Hepatic stellate cell (primary cell): ENCODE measurements around the gene PTPRD.
A peak's percentile ranks its signal among the peaks of the same experiment; 100 is the strongest.
"Not testable (repeated sequence)": the region's sequence is repeated elsewhere in the genome, so short reads cannot be mapped to it uniquely, and the experiment has no call there.

Experiments used
- DNase-seq: peaks from one replicate; pipeline ENCODE4 v3.0.0; 2011; ENCODE audit warnings: low spot score

PTPRD gene

DNA sequence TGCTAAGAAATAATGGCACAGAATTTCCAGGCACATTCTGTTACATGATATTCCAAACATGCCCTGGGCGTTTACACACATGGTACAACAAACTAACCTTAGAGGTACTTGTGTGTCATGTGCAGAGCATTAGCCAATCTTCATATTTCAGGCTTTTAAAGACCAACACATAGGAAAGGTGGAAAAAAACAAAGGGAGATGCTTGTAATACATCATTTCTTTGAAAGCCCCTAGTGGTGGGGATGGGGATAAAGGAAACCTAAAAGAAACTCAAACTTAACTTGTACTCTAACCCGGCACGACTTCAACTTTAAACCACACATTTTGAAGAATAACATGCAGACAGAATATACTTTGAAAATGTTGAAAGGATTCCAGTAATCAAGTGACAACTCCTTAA is 133.6 kb downstream of the PTPRD start:
- DNase-seq = no peak

- not testable (repeated sequence) for DNase-seq
These were observed 163.6 kb downstream of the PTPRD start for GRCh38 chr9:10449201-10449617.

- DNase-seq = no peak
These were observed 165.8 kb downstream of the PTPRD start for GRCh38 chr9:10447036-10447435.

- no peak for DNase-seq
These were observed 169.0 kb downstream of the PTPRD start for GRCh38 chr9:10443868-10444204.

DNA sequence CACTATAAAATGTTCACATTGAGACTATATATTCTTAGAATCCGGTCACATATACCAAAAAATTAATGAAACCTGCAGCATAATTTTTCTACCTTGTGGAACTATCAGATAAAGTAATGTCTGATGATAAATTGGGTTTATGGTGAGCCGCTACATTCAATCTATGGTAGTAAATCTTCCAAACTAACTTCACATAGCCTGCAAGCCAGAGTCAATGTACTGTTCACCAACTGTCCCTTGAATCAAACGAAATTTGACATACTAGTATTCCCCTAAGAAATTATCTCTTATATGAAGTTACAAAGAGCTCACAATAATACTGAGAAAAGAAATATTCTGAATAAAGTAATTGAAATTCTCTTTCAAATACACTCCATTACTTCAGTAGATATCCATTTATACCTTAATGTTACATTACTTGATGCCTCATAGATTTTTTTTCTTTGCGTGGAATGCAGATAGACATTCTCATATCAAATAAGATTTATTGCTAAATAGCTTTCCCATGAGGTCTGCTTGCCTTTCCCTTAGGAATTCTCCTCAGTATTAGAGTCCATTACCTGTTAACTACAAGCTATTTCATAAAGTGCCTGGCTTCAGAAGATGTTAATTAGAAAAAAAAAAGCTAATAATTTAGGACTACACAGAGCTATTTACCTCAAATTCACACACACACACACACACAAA is 169.5 kb downstream of the PTPRD start:
- DNase-seq = no peak

DNA sequence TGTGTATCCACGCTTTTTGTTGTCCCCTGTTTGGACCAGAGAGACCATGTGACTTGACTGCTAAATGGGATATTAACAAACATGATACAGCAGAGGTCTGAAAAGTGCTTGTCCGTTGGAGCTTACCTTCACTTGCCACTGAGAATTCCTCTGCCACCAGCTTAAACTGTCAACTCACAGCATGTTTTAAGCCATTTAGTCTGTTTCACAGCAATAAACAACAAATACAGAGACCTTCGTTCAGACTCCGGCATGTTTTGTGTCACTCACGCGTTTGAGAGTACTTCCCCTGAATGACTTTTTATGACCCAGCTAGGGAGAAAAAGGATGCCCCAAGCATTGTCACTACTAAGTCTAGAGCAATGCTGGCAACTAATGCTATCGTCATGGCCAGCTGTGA is 173.8 kb downstream of the PTPRD start:
- no peak for DNase-seq

GRCh38 chr9:10436756-10437155 is 176.0 kb downstream of the PTPRD start:
- DNase-seq = no peak

DNA sequence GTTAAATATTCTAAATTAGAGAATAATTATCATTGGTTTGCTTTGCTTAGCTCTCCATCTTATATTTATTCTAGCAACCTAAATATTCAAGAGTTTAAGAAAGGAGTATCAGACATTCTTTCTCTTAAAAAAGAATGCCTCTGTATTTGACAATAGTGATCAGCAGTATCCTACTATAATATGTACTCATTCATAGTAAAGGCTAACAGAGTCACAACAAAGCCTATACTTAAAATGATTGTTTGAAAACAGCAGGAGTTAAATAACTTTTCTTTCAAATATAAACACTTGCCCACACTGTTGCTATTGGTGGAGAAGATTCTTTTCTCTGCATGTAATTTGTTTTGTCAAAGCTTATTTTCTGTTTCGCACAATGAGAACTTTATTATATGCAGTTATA is 178.4 kb downstream of the PTPRD start:
- no peak for DNase-seq

DNA sequence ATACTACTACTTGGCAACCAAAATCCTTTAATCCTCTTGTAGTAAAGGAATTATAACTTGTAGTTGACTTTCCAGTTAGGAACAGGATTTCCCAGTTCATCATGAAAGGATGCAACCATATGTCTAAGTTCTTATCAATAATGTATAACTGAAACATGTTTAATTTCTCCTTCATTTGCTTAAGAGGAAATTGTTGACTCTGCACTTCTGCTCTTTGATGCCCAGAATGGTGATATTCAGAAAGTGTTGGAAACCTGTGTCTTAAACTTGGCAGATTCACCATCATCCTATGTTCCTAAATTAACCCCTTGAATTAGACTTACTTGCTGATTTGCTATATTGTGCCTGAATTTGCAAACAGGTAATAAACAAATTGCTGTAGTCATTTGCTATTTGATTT is 201.5 kb downstream of the PTPRD start:
- DNase-seq = no peak

- DNase-seq = no peak
These were observed 209.5 kb downstream of the PTPRD start for GRCh38 chr9:10403283-10403682.

DNA sequence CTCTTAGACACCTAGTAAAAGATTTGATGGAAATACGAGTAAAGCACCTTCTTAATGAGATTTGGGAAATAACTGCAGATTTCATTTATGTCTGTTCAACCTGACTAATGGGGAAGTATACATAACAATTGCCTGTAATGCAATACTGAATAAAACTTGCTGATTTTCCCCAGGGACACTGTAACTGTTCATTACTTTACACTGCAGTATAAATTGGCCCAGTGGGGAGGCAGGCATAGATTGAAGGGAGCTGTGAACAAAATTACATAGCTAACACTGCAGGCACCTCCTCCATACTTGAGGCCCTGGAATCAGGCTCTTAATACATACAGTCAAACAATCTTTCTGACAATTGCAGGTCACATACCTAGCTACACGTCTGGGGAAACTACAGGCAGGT is 216.2 kb downstream of the PTPRD start:
- no peak for DNase-seq

DNA sequence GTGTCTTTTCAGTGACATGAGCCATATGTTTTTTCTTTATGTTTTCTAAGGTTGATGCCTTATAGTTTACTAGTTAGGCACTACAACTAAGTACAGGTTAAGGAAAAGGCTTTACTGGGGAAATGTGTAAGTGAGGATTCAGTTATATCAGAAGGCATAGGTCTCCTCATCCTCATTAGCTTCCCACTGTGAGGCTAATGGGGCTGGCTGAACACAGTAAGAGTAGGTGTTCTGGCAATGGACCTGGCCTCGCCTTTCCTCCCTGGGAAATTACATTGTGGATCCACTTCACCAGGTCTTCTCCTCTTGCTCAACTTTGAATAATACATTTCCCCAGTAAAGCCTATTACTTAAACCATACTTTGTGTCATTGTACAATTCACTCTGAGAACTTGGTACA is 225.5 kb downstream of the PTPRD start:
- DNase-seq = no peak

- DNase-seq = no peak
These were observed 241.0 kb downstream of the PTPRD start for GRCh38 chr9:10371824-10372223.

GRCh38 chr9:10366171-10366779 is 246.5 kb downstream of the PTPRD start:
- peak; percentile 4 for DNase-seq

GRCh38 chr9:10354591-10354990 is 258.2 kb downstream of the PTPRD start:
- DNase-seq = no peak

DNA sequence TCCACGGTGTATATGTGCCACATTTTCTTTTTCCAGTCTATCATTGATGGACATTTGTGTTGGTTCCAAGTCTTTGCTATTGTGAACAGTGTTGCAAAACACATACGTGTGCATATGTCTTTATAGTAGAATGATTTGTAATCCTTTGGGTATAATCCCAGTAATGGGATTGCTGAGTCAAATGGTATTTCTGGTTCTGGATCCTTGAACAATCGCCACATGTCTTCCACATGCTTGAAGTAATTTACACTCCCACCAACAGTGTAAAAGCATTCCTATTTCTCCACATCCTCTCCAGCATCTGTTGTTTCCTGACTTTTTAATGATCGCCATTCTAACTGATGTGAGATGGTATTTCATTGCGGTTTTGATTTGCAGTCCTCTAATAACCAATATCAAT is 267.2 kb downstream of the PTPRD start:
- not testable (repeated sequence) for DNase-seq

GRCh38 chr9:10341057-10341456 is 271.7 kb downstream of the PTPRD start:
- no peak for DNase-seq

DNA sequence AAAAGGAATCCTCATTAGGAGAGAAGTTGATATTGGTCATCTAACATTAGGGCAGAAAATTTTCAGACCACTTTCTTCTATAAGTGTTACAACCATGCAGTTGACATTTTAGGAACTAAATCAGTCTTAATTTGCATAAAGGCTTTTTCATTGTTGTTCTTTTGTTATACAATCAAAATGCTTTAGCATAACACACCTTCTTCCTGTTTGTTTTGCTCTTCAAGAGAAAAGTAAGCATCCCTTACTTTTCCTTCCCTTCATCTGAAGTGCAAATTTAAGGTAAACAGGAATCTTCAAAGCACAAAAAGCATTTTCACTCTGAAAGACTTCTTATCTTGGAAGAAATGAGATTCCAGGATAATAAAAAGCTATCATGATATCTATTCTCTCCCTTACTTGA is 273.6 kb downstream of the PTPRD start:
- DNase-seq = no peak

DNA sequence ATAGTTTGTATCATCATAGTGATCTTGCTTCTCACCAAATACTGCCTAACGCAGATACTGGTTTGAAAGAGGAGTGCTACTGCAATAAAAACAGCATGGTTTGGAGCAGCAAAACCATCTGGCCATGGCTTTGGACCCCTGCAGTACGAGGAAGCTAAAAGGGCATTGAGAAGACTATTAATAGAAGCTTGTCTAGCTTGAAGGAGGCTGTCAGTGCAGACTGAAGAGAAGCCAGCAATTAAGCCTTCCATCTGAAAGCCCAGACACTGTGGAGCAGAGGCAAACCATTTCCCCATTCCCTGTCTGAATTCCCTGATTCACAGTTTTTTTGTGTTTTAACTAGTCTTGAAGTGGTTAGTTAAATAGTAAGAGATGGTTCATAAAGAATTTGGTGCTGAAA is 281.6 kb downstream of the PTPRD start:
- no peak for DNase-seq

DNA sequence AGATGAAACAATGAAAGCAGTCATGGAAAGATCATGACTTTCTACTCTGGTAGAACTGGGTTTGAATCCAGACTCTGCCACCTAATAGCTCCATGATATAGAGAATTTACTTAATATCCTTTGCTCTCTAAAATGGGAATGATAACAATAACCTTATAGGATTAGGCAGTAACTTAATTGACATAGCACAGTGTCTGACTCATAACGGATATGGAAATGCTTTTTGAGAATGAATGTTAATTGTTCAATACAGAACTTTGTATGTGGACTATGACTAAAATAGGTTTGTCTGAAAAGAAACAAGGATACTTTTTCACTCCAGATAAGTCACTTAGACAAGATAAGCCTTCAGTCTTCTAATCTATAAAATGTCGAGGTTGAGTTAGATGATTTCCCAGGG is 330.7 kb downstream of the PTPRD start:
- DNase-seq = no peak

- no peak for DNase-seq
These were observed 337.8 kb downstream of the PTPRD start for GRCh38 chr9:10274988-10275387.

GRCh38 chr9:10274175-10274574 is 338.6 kb downstream of the PTPRD start:
- DNase-seq = peak; percentile 3

DNA sequence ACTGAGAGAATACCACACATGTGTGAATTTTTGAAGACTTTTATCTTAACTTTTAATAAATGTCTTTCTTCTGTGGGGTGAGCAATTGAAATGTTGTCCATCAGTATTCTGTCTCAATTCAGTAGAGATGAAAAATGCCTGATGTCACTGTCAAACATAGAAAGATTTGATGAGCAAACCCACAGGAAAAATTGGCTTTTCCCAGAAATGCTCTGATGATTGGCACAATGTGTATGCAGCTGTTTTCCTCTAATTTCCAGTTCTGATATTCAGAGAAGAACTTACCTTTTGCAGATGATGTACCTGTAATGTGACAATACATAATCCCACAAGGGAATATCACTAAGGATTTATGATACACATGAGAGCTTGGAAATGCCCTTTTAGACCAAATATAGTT is 340.0 kb downstream of the PTPRD start:
- DNase-seq = no peak
